ENCODE data around the gene RAET1E.

RAET1E gene

DNA sequence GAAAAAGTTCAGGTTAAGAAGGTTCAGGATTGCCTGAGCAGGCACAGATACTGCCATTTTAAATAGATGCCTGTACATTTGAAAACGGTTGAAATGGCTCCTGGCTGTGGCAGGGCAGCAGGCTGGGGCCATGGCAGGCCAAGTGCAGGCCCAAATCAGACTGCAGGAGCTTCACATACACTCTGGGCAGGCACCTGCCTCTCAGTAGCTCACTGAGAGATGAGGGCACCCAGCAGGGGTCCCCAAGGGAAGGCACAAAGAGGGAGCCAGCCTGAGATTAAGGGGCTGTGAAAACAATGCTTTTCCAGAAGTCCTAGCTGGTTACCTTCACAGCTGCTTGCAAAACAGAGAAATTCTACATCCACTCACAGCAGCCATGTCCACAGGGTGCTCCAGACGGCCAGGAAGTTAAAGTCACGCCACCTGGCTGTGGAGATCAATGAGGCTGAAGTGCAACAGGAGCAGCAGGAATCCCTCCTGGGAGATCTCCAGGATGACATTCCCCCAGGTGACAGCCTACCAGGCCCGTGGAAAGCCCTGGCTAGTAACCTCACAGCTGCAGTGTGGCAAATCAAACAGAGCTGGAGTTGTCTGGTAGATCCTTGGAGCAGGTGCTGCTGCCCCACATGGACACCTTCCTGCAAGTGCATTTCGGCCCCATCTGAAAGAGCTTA is 6.2 kb upstream of the RAET1E start:
- no peak for TF ChIP-seq CTCF (conservative IDR thresholded peaks at IDR 0.05)
- no peak overlapping the region for H3K27ac ChIP-seq

DNA sequence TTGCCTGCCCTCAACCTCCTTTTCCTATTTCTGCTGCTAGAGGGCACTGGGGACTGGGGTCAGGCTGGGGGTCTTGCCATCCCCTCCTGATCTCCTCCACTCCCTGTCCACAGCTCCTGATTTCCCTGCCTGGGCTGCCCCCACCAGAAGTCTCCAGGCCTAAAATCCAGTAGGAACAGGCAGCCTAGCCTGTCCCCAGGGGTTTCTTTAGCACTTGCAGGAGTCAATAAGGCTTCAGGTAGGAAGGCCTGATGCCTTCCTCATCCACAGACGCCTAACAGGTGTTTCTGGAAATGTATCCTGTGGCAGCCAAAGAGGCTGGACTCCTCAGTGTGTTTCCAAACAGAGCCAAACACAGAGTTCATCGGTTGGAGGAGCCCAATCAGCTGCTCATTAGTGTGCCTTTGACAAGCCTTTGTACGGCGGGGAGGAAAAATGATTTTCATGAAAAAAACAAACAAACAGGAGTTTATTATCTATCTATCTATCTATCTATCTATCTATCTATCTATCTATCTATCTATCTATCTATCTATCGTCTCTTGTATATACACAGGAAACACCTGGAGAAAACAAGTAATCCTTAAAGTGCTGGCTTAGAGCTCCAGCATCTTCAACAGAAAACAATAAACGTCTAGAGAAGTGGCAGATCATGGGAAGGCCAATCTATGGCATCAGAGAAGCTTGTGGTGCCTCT is 3.7 kb upstream of the RAET1E start:
- no peak for TF ChIP-seq CTCF (conservative IDR thresholded peaks at IDR 0.05)

DNA sequence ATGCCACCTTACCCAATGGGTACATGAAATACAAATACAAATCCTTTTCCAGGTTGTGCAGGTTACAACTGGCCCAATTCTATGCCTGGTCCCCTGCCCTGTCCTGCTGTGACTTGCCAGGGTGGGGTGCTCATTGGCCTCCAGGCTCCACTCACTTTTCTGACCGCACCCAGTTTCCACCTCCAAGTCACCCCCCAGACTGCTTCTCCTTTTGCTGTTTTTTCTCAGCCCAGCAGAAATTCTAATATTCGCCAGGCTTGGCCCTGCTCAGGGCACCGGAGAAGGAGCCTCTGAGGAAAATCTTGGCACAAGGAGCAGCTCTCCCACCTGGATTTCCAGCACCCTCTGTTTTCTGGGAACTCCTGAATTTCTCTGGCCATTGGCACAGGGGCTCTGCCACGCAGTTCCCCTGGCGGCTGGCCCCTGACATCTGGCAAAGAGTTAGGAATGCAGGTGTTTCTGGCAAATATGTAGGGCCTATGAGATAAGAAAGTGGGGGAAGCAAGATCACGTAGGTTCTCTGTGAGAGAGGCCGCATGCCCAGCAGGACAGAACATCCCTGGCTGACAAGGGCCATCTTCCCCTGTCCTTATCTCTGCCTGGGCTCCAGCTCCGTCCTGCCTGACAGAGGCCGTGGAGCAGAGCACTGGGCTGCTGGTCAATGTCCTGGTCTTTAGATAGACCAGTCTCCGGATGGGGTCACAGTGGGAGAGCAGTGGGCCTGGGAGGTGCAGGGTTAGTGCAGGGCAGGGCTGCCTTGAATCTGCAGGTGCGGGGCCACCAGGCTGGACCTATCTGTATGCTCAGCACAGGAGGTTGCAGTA is 2.9 kb upstream of the RAET1E start:
- TF ChIP-seq CTCF (conservative IDR thresholded peaks at IDR 0.05), result no peak
- H3K27ac ChIP-seq, result no peak overlapping the region

More for the DNA sequence above, 3.7 kb upstream of the RAET1E start:
- H3K27ac ChIP-seq, result no peak overlapping the region

DNA sequence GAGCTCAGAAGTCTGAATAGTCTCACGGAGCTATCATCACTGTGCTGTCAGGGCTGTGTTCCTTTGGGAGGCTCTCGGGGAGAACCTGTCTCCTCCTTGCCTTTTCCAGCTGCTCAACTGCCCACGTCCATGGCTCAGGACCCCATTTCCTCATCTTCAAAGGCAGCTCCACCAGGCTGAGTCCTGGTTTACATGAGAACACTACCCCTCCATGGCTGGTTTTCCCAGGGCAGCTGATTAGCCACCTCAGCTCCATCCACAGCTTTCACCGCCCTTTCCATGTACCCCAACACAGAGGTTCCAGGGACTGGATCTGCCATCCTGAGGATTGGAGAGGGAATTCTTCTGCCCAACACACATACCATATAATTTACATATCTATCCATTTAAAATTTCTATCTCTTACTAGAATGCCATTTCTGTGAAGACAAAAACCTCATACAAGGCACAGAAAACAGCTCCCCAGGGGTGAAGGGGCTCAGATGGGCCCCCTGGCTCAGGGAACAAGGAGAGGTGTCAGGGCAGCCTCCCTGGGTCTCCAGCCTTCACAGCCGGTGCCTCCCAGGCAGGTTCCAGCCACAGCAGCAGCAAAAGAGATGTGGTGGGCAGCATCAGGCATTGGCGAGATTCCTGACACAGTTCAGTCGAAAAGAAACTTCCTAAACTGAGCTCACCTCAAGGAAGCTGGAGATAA is 2.2 kb upstream of the RAET1E start:
- TF ChIP-seq CTCF (conservative IDR thresholded peaks at IDR 0.05), result no peak
- no peak overlapping the region for H3K27ac ChIP-seq

GRCh38 chr6:149899486-149899885 is 1.6 kb upstream of the RAET1E start:
- H3K27ac ChIP-seq, result no peak overlapping the region
- no peak for TF ChIP-seq CTCF (conservative IDR thresholded peaks at IDR 0.05)

GRCh38 chr6:149898966-149899365 is 1.1 kb upstream of the RAET1E start:
- TF ChIP-seq CTCF (conservative IDR thresholded peaks at IDR 0.05), result no peak
- no peak overlapping the region for H3K27ac ChIP-seq

Data from VCaP (cell line).